AG20443 (cell line): ENCODE measurements around the gene CD209.
"Not testable (repeated sequence)": the region's sequence is repeated elsewhere in the genome, so short reads cannot be mapped to it uniquely, and the experiment has no call there.

Source experiments
- DNase-seq: peaks from one replicate; pipeline ENCODE4 v3.0.0; 2012; ENCODE audit warnings: low spot score, mixed read lengths

The CD209 gene

DNA sequence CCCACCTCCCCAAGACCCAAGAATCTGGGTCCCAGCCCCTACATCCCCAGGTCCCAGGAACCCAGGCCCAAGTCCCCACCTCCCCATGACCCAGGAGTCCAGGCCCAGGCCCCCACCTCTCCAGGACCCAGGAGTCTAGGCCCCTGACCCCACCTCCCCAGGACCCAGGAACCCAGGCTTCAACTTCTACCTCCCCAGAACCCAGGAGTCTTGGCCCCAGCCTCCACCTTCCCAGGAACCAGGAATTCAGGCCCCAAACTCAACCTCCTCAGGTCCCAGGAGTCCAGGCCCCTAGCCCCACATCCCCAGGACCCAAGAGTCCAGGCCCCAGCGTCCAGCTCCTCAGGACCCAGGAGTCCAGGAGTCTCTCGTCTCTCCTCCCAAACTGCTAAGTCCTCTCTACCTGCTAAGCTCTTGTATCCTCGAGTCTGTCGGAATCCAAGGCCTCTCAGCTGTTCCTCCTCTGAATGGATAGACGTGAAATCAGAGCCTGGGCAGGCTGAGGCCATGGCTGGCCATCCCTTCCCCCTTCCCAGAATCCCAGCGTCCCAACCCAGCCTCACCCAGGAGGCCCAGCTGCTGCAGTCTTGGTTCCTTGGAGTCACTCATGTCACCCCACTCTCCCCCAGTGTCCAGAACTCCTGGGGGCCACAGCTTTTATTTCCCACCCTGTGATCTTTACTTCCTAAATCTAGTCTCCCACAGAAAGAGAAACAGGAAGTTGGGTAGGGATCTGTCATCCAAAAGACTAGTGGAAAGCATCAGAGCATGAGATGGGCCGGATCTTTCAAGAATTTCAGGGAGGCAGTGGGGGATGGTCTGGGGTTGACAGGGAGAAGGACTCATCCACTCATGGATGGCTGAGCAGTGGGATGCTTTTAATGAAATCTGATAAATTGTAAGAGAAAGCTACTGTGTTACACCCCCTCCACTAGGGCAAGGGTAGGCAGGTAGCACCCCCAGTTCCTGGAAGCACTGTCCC lies at the start of gene CD209:
Gene CD209, minus strand, starts transcription at position 632 of the 982 bp plus-strand sequence. Its CDS starts 23 bp downstream, at position 609.
- no peak for DNase-seq

DNA sequence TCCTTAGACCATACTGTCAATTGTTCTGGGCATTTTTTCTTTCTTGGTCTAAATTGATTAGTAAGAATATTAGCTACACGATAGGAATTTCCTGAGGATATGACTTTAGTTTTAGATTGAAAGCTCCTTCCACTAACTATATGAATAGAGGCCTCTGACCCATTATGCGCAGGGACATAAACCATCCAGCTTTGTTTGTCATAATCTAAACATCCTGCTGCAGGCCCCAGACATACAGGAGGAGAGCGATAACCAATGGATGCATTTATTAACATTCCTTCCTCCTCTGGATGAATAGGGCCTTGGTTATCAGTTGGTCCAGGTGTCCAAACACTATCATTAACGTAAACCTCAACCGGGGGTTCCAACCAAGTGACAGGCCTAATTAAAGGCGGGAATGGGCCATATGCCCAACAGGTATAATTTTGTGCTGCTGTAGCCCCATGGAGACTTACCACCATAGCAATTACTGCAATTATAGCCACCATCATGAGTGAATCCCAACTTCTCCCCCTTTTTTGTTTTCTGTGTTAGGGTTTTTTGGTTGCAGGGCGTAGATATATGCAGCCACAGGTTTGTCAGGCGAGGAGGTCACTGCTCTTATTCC lies 48.3 kb upstream of the CD209 start:
- no peak for DNase-seq

GRCh38 chr19:7793493-7793892 lies 46.2 kb upstream of the CD209 start:
- DNase-seq, result no peak

DNA sequence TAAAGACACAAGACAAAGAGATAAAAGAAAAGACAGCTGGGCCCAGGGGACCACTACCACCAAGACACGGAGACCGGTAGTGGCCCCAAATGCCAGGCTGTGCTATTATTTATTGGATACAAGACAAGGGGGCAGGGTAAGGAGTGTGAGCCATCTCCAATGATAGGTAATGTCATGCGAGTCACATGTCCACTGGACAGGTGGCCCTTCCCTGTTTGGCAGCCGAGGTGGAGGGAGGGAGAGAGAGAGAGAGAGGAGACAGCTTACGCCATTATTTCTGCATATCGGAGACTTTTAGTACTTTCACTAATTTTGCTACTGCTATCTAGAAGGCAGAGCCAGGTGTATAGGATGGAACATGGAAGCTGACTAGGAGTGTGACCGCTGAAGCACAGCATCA lies 45.4 kb upstream of the CD209 start:
- not testable (repeated sequence) for DNase-seq

GRCh38 chr19:7792281-7792680 lies 44.9 kb upstream of the CD209 start:
- no peak for DNase-seq

DNA sequence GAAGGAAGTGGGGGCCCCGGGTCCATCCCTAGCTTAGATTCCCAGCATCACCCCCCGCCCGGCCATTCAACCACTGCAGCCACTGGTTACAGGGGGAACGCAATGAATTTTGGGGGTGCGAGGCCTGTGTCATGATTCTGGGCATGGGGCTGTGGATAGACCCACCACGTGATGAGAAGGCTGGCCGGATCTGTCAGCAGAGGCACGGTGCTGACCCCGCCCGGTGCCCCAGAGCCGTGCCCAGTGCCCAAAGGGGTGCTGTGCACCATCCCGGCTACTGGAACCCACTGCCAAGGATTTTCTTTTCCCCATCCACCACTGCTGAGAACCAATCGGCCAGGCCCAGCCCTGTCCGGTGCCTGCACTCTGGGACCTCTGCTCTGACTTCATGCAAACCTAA lies 43.1 kb upstream of the CD209 start:
- no peak for DNase-seq

DNA sequence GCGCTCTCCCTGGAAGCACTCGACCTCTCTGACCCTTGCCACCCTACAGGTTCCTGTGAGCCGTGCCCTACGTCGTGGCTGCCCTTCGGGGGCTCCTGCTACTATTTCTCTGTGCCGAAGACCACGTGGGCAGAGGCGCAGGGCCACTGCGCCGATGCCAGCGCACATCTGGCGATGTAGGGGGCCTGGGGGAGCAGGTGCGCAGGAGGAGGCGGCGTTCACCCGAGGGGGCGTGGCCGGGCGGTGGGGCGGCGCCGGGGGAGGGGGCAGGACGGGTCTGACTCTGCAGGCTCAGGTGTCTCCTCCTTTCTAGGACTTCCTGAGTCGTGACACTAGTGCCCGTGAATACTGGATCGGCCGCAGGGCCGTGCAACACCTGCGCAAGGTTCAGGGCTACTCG lies 42.1 kb upstream of the CD209 start:
- DNase-seq, result no peak

DNA sequence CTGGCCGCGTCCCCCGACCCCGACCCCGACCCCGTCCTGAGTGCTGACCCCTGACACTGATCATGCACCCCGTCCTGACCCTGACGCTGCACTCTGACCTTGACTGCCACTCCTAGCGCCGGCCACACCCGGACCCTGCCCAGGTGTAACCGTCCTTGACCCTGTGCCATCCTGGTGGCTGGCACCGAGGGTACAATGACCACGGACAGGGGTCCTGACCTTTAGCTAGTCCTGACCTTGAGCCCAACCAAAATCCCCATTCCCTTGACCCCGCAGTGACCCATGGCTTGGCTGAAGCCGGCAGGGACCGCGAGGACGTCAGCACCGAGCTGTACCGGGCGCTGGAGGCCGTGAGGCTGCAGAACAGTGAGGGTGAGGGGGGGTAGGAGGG lies 41.6 kb upstream of the CD209 start:
- no peak for DNase-seq

DNA sequence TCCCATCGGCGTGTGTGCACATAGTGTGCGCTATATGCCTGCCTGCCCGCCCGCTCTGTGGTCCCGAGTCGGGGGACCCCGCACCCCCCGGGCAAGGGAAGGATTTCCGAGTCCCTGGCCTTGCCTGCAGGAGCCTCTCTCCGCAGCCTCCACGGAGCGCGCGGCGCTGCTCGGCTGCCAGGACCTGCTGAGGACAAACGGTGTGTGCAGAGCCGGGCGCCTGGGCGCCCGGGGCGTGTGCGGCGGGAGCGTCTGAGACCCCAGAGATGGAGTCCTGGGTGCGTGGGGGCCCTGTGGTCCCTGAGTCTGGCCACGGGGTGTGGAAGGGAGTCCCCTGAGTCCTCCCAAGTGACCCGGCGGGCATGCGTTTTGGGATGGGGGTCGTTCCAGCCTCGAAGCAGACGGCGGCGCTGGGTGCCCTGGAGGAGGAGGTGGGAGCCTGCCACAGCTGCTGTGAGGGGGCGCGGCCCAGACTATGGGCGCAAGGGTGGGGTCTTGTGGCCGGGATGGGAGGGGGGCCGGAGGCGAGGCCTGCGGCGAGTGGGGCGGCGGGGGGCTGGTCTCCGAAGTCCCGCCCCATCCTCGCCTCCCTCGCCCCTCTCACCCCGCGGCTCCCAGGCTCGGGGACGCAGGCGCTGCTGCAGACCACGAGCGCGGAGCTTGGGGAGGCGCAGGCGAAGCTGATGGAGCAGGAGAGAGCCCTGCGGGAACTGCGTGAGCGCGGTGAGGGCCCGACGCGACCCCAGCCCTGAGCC lies 41.0 kb upstream of the CD209 start:
- no peak for DNase-seq

DNA sequence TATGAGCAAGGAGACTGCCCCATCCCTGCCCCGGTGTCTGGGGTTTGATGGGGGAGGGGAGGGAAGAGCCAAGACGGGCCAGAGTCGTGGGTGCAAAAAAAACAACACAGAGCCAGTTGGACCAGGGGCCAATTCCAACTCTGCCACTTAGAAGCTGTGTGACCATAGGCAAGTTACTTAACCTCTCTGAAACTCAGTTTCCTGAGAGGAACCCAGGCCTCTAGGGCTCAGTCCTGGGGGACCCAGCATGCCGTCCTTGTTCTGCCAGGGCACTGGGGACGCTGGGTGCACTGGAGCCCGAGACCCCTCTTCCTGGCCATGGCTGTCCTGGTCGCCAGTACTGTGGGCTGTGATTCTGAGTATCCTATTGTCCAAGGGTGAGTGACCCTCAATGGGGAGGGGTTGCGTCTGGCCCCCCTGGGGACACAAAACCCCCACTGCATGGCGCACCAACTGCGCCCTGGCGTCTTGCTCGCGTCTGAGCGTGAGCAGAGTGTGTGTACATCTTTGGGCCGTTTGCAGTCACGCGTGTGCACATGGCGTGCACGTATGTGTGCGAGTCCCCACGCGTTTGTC lies 40.4 kb upstream of the CD209 start:
- DNase-seq, result no peak

DNA sequence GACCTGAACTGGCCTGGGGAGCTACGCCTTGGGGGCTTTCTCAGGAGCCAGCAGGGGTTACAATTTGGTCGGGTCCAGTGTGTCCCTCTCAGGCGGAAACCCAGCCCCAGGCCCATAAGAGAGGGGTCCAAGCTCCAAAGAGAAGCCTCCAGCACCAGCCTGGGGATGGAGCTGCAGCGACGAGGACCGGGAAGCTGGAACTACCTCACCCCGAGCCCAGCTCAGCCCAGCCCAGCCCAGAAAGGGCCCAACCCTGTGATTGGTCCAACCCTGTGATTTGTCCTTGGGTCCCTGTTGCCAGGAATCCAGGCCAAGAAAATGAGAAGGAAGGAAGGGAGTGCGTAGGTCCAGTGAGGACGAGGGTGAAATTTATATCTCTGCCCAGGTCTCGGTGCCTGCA lies 39.8 kb upstream of the CD209 start:
- DNase-seq, result no peak

GRCh38 chr19:7784856-7785255 lies 37.5 kb upstream of the CD209 start:
- no peak for DNase-seq

DNA sequence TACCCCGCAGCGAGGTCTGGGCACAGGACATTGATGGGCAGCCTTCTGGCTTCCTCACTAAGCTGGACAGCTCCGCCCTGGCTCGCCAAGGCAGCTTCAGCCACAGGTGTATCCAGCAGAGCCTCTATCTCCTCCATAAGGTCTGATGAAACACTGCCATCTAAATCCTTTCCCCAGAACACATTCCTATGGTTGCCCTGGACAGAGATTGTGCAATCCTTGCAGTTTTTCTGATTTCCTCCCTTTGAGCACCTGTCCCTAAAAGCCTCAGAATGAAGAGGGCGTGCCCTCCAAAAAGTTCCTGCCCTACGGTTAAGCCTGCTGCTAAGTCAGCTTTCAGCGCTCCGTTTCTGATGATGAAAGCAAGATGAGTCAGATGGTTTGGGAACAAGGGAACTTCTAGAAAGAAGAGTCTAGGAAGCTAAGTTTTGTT lies 36.7 kb upstream of the CD209 start:
- peak; percentile 61 for DNase-seq

DNA sequence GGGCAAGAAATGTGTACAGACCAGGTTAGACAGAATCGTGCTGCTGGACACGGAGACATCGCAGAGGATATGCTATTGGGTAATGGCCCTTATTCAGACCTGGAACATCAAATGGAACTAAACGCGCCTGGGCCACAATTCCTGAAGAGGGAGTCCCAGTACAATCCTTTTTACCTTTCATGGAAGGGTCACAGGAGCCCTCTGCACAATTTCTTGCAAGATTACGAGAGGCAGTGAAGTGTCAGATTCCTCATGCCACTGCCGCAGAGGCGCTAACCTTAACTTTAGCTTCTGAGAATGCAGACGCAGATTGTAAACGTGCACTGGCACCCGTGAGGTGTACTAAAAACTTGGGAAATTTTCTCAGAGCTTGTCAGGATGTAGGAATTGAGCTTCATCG lies 33.8 kb upstream of the CD209 start:
- no peak for DNase-seq

GRCh38 chr19:7779631-7780486 lies 32.5 kb upstream of the CD209 start:
- DNase-seq, result no peak

- no peak for DNase-seq
These were observed 30.7 kb upstream of the CD209 start for GRCh38 chr19:7778081-7778480.

- no peak for DNase-seq
These were observed 28.4 kb upstream of the CD209 start for GRCh38 chr19:7775761-7776160.

DNA sequence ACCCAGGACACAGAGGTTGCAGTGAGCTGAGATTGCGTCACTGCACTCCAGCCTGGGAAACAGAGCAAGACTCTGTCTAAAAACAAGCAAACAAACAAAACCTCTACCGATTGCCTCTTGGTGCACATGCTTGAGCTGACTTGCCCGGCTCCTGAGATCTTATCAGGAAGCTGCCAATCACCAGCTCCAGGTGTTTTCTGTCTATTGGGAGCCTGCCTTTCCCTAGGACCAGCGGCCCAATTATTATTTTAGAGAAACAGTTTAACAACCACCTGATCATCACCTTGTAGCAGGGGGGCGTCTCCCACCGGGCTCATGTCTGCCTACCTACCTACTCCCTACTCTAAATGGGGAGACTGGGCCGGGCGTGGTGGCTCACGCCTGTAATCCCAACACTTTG lies 26.5 kb upstream of the CD209 start:
- no peak for DNase-seq

DNA sequence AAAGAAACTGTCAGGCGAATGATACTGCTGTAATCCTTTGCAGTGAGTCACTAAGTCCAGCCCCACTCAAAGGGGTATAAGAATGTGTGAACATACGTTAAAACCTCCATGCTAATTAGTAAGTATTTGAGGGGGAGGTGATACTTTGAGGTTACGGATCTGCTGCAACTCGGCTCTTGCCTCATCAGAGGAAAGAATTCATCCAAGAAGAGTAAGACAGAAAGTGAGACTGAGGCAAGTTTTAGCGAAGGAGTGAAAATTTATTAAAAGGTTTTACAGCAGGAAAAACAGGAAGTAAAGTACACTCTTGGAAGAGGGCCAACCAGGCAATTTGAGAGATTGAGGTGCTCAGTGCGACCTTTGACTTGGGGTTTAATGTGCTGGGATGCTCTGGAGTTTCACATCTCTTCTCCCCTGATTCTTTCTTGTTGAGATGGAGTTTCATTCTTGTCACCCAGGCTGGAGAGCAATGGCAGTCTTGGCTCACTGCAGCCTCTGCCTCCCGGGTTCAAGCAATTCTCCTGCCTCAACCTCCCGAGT lies 25.5 kb upstream of the CD209 start:
- DNase-seq, result no peak

DNA sequence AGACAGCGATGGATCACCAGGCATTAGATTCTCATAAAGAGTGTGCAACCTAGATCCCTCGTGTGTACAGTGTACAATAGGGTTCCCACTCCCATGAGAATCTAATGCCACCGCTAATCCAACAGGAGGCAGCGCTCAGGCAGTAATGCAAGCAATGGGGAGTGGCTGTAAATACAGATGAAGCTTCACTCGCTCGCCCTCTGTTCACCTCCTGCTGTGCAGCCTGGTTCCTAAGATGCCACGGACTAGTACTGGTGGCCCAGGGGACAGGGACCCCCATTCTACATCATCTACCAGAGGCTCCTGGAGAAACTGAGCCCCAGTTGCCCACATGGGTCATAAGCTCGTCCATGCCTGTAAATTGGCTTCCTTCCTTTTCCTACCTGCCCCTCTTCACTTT lies 23.7 kb upstream of the CD209 start:
- DNase-seq, result no peak

DNA sequence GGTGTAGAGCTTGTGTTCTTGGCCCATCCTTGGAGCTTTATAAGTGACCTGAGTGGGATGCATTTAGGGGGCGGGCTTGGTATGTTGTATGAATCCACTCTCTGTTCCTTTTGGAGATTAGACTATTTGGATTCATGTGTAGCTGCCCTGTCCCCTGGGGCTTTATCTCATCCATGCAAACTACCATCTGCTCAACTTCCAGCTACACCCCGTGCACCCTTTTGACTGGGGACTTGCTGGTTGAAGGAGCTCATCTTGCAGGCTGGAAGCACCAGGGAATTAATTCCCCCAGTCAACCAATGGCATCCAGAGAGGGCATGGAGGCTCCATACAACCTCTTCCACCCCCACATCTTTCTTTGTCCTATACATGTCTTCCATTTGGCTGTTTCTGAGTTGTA lies 21.8 kb upstream of the CD209 start:
- DNase-seq, result no peak
